GM12878 (cell line): ENCODE measurements around the gene IQCH. TPM values are rescaled to one million over a fixed set of nuclear protein-coding genes. Genes with fewer than 3 reads are reported as not detected.

Experiments
- ATAC-seq: fragments of 200-7000 bp; cut with Tn5 transposase; 3 replicates; pipeline ENCODE4 v1.9.1; 2020; ENCODE audit warnings: mild to moderate bottlenecking, moderate library complexity
- BruUV-seq: library from RNA; stranded (reverse); fragments of 400-500 nt; replicated peaks from 2 replicates; lab custom pipeline; 2021; lab: Mats Ljungman, UMichigan
- CTCF ChIA-PET: fragments of 300-600 bp; sonication (Branson Sonifier 250); formaldehyde crosslinking; extraction: SDS; loops from one replicate; lab custom pipeline; 2021; ENCODE audit warnings: inconsistent platforms; lab: Yijun Ruan, JAX
- POLR2A ChIA-PET: fragments of 350-600 bp; formaldehyde crosslinking; extraction: SDS; loops from one replicate; lab custom pipeline; 2021; ENCODE audit warnings: inconsistent platforms; lab: Charles Lee
- RAD21 ChIA-PET: fragments of 300-600 bp; sonication (Branson Sonifier 250); formaldehyde crosslinking; loops from one replicate; lab custom pipeline; 2023; ENCODE audit warnings: antibody characterized with exemption; ENCODE audit not compliant: unreplicated experiment; lab: Charles Lee
- SMC1A ChIA-PET: fragments of 300-600 bp; sonication (Branson Sonifier 250); formaldehyde crosslinking; loops from one replicate; lab custom pipeline; 2023; ENCODE audit not compliant: unreplicated experiment, uncharacterized antibody; lab: Charles Lee
- DNase-seq: peaks from one replicate; pipeline ENCODE4 v3.0.0-alpha.2; 2011; ENCODE audit warnings: low read depth, low spot score
- FAIRE-seq: peaks from 3 replicates; lab custom pipeline; 2011; peaks lifted over from hg19 to GRCh38; lab: Jason Lieb, UNC
- H2AFZ ChIP-seq: 2 replicates; pipeline ENCODE4 v1.6.0; 2011; ENCODE audit warnings: low read depth, low read length, control low read depth; ENCODE audit not compliant: control insufficient read depth
- H3K27ac ChIP-seq: 2 replicates; pipeline ENCODE4 v1.5.1; 2011; ENCODE audit warnings: control low read depth; ENCODE audit not compliant: control insufficient read depth, insufficient read depth
- H3K27me3 ChIP-seq, 2 experiments: replicated peaks in 1 of 2; 2 replicates each; pipeline versions ENCODE4 v1.6.0 to v1.6.1; 2011; ENCODE audit warnings: low read length in 1 of 2; ENCODE audit not compliant: control insufficient read depth in 2 of 2, insufficient read depth in 2 of 2
- H3K36me3 ChIP-seq, 2 experiments: 2 replicates each; pipeline ENCODE4 v1.5.1; 2011; ENCODE audit warnings: low read length in 1 of 2; ENCODE audit not compliant: control insufficient read depth in 2 of 2, insufficient read depth in 2 of 2
- H3K4me1 ChIP-seq: 2 replicates; pipeline ENCODE4 v1.6.1; 2011; ENCODE audit warnings: mild to moderate bottlenecking, low read length, moderate library complexity, mixed read lengths; ENCODE audit not compliant: control insufficient read depth, insufficient read depth
- H3K4me2 ChIP-seq: 2 replicates; pipeline ENCODE4 v1.6.0; 2011; ENCODE audit warnings: control low read depth; ENCODE audit not compliant: control insufficient read depth, insufficient read depth
- H3K4me3 ChIP-seq: fragments of 200-600 bp; sonication (generic); 2 replicates; pipeline ENCODE4 v1.5.1; 2016
- H3K79me2 ChIP-seq: 2 replicates; pipeline ENCODE4 v1.6.0; 2011; ENCODE audit warnings: low read length; ENCODE audit not compliant: control insufficient read depth, insufficient read depth
- H3K9ac ChIP-seq: 2 replicates; pipeline ENCODE4 v1.8.0; 2011; ENCODE audit warnings: low read length, control low read depth, mixed read lengths; ENCODE audit not compliant: control insufficient read depth, insufficient read depth
- H3K9me3 ChIP-seq: replicated peaks from 3 replicates; pipeline ENCODE4 v1.5.1; 2011; ENCODE audit warnings: mild to moderate bottlenecking, low read length; ENCODE audit not compliant: control insufficient read depth, insufficient read depth
- H4K20me1 ChIP-seq: 2 replicates; pipeline ENCODE4 v1.6.0; 2011; ENCODE audit not compliant: control insufficient read depth, insufficient read depth
- CBFB ChIP-seq: IDR thresholded peaks from 2 replicates; pipeline ENCODE4 v1.6.1; 2016; ENCODE audit warnings: antibody characterized with exemption, low read depth
- KDM1A ChIP-seq: fragments of 200-600 bp; sonication (generic); IDR thresholded peaks from 2 replicates; pipeline ENCODE4 v1.6.1; 2016; ENCODE audit warnings: borderline replicate concordance
- PML ChIP-seq: IDR thresholded peaks from 2 replicates; pipeline ENCODE4 v1.6.1; 2012; ENCODE audit warnings: low read length, inconsistent platforms
- in situ Hi-C: fragments of 300-500 bp; cut with MboI; formaldehyde crosslinking; loops from 9 replicates; pipeline ENCODE4 v1.14.3; 2018; ENCODE audit warnings: mixed read lengths
- intact Hi-C: fragments of 100-400 bp; cut with micrococcal nuclease; formaldehyde crosslinking; loops from one replicate; pipeline ENCODE4 v1.14.2; 2022; ENCODE audit not compliant: unreplicated experiment
- polyA plus RNA-seq, 11 experiments: library from polyadenylated mRNA; depleted of rRNA in 4 of 11; unstranded in 6 of 11; stranded (reverse) in 5 of 11; fragments of >200 nt; fragmentation: Nextera tagmentation in 4 of 11; fragmentation: Illumina TruSeq in 1 of 11; extraction: Ambion mirVana in 4 of 11; extraction: Trizol in 1 of 11; gene quantifications; 1 replicate in 1 of 11; 2 replicates in 10 of 11; pipeline versions ENCODE4 v1.2.1 to v1.2.3, GENCODE V29; 2011 to 2016; ENCODE audit warnings: inconsistent platforms in 2 of 11, missing spikeins in 2 of 11, low read depth in 1 of 11
- total RNA-seq, 4 experiments: library from RNA; depleted of rRNA in 3 of 4; stranded (reverse); fragments of >200 nt in 3 of 4; fragmentation: Illumina TruSeq in 1 of 4; extraction: Trizol in 1 of 4; gene quantifications; 2 replicates each; pipeline versions ENCODE4 v1.2.1 to v1.2.3, GENCODE V29; 2013 to 2021
- TF ChIP-seq, protein P1 (sequence below): IDR thresholded peaks from 2 replicates; pipeline ENCODE4 v1.6.1; 2011; ENCODE audit warnings: low read depth, low read length, improper control_type of control experiment, borderline replicate concordance
- TF ChIP-seq, protein P2 (sequence below): fragments of 450-650 bp; IDR thresholded peaks from 2 replicates; pipeline ENCODE4 v1.6.1; 2016; ENCODE audit warnings: mild to moderate bottlenecking

Gene IQCH
- total and polyA plus RNA-seq, 10 of the 15 experiments (the other 5 are each of a cell fraction or from before 2014, with no cell fraction given) = 0.29 to 1.3 (median 0.99) TPM

DNA sequence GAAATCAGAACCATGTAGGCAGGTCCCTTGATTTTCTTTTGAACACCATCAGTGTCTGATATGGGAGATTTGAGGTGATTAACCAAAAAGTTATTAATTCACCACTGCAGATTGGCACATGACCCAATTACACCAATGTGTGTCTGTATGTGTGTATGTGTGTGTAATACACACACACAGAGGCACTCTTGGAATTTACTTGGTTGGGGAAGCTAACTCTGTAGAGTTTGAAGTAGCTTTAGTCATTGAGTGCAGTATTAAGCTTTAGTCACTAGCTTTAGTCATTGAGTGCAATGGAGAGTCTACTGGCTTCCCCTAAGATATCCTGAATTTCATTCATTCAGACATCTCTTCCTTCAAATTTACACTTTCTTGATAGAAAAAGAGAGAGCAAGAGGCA is 156.9 kb downstream of the IQCH start:
- Histone ChIP-seq H3K4me2 (no peak overlapping the region), H3K79me2 (no peaks in the 10 kb centered on the region), H4K20me1 (no peaks in the 10 kb centered on the region), H3K9ac (no peak overlapping the region), H3K4me3 (no peak overlapping the region), H3K9me3 (no peaks in the 10 kb centered on the region), H3K4me1 (no peaks in the 10 kb centered on the region), H2AFZ (no peak overlapping the region), H3K27ac (no peak overlapping the region), H3K27me3 (no peaks in the 10 kb centered on the region), H3K36me3 (no peaks in the 10 kb centered on the region)
- SMC1A ChIA-PET = interaction anchor here (0.5 to 1.4 kb wide), 3 partner anchors 13 to 460 kb away, joined by 3 read pairs; no protein-coding TSS in a partner anchor
- POLR2A ChIA-PET = interaction anchor here (0.6 kb wide), 1 partner anchor 129 kb away, joined by 4 read pairs; no protein-coding TSS in a partner anchor
- in situ Hi-C loops (no loop called here), intact Hi-C loops (no loop called here)
- no TSS peak for BruUV-seq
- FAIRE-seq = no peak
- RAD21 ChIA-PET = no interaction called here
- DNase-seq = no peak
- ATAC-seq = no peak
- TF ChIP-seq, protein P1, sequence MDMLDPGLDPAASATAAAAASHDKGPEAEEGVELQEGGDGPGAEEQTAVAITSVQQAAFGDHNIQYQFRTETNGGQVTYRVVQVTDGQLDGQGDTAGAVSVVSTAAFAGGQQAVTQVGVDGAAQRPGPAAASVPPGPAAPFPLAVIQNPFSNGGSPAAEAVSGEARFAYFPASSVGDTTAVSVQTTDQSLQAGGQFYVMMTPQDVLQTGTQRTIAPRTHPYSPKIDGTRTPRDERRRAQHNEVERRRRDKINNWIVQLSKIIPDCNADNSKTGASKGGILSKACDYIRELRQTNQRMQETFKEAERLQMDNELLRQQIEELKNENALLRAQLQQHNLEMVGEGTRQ = no peak
- no peak for TF ChIP-seq CBFB
- TF ChIP-seq PML = no peak
- no peak for TF ChIP-seq KDM1A
- TF ChIP-seq, protein P2, sequence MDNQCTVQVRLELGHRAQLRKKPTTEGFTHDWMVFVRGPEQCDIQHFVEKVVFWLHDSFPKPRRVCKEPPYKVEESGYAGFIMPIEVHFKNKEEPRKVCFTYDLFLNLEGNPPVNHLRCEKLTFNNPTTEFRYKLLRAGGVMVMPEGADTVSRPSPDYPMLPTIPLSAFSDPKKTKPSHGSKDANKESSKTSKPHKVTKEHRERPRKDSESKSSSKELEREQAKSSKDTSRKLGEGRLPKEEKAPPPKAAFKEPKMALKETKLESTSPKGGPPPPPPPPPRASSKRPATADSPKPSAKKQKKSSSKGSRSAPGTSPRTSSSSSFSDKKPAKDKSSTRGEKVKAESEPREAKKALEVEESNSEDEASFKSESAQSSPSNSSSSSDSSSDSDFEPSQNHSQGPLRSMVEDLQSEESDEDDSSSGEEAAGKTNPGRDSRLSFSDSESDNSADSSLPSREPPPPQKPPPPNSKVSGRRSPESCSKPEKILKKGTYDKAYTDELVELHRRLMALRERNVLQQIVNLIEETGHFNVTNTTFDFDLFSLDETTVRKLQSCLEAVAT = no peak
- CTCF ChIA-PET = interaction anchor here (0.6 to 1.4 kb wide), 2 partner anchors 9 to 838 kb away, joined by 3 to 4 read pairs; no protein-coding TSS in a partner anchor
